NCI-H1694 treated with DMSO at 0.1 percent for 48 hours (cell line): ENCODE data around the gene NDRG2.
"Not testable (repeated sequence)": the region's sequence is repeated elsewhere in the genome, so short reads cannot be mapped to it uniquely, and the experiment has no call there.

Experiments used
- DNase-seq: peaks from one replicate; lab custom pipeline; 2025; lab: John Stamatoyannopoulos, UW

NDRG2 gene

GRCh38 chr14:21055432-21056117 lies 30.7 kb upstream of the NDRG2 start:
- no peak for DNase-seq

DNA sequence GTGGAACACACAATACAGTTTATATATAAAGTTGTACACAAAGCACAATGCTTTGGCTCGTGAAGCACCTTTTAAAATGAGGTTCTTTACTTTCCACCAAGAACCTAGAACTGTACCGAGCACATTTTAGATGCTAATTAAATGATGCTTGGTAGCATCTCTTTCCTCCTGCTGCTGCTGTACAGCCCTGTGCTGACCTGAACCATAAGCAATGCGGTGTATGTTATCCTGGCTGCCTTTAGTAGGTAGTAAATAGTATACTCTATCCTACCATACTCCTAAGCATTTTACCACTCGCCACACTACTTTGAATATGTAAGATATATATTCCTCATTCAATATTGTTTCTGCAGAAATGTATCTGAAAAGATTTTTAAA lies 29.9 kb upstream of the NDRG2 start:
- DNase-seq = no peak

DNA sequence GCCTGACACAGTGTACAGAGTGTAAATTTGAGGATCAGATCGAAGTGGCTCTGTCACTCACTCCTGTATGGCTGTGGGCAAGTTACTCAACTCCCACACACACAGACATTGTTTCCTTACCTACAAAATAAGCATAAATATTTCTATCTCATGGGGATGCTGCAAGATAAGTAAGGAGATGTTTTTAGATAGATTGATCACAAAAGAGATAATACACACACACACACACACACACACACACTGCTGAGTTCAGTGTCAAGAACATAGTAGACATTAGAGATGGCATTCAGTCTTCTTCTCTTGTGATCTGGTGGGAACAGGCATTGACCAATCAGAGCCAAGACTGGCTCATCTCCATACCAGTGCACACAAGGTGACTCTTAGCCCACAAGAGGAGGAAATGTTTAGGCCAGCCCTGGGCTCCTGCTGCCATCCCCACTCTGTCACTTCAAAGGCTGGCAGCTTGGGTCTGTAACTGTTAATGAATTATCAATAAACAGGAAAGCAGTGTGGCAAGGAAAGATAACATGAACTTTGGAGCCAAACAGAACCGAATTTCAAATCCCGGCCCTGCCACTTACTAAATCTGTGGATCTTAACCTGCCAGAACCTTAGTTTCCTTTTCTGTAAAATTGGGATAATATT lies 29.4 kb upstream of the NDRG2 start:
- DNase-seq = no peak

- no peak for DNase-seq
Measured at GRCh38 chr14:21053184-21054122, 28.6 kb upstream of the NDRG2 start.

DNA sequence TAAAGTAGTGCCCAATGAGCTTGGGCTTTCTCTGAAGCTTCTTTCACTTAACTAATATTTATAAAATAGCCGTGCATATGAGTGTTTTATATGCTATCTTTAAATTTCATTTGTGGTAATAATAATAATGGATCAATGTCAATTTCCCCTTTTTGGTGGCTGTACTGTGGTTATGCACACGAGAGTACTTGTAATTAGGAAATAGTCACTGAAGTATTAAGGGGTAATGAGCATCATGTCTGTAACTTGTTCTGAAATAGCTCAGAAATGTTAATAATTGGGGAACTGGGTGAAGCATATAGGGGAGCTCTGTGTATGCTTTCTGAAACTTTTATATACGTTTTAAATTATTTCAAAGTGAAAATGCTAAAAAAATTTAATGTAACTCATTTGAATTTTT lies 25.7 kb upstream of the NDRG2 start:
- DNase-seq = no peak

GRCh38 chr14:21049271-21049673 lies 24.4 kb upstream of the NDRG2 start:
- DNase-seq = no peak

DNA sequence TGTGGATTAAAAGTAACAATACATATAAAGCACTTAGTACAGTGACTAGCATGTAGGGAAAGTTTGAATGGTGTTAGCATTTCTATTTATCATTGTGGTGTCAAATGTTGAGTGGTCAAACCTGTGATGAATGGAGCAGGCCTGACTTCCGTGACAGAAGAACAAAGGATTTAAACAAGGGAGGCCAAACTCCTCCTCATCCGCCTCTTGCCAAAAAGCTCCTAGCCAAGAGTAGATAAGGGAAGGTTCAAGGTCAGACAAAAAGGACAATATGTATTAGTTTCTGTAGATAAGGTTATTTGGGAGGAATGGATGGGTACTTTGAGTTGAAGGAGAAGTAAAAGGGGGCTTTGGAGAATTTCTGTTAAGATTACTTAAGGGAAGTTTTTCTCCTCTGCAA lies 23.8 kb upstream of the NDRG2 start:
- no peak for DNase-seq

DNA sequence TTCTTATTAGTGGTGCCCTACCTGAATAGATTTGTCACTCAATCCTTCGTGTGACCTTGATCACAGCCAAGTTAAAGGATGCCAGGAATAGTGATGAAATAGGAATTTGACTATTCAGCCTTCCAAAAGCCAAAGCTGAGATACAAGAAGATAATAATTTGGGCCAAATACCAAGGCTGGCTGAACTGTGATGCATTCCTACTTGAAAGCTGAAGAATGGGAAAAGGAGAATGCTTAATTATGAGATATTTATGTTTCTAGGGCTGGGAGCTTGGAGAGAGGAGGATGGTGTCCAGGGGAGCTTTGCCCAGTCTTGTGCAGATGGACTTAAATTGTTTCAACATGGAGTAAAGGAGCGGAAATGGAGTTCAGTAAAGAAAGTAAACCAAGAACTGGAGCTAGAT lies 22.5 kb upstream of the NDRG2 start:
- DNase-seq = no peak

GRCh38 chr14:21043974-21044618 lies 19.2 kb upstream of the NDRG2 start:
- no peak for DNase-seq

DNA sequence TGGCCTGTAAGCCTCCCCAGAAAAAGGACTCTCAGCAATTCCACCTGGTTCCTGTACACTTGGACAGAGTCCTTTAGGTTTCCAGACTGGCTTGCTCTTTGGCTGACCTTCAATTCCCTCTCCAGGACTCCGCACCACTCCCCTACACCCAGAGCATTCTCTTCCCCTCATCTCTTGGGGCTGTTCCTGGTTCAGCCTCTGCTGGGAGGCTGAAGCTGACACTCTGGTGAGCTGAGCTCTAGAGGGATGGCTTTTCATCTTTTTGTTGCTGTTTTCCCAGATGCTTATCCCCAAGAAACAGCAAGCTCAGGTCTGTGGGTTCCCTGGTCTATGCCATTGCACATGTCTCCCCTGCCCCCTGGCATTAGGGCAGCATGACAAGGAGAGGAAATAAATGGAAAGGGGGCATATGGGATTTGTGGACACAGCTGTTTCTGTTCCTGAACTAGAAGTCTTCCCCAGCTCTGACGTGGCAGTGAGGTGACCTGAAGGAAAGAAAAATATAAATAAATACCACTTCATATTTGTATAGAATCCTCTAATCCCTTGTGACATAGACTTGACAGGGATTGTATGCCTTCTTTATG lies 18.6 kb upstream of the NDRG2 start:
- DNase-seq = peak; percentile 27

DNA sequence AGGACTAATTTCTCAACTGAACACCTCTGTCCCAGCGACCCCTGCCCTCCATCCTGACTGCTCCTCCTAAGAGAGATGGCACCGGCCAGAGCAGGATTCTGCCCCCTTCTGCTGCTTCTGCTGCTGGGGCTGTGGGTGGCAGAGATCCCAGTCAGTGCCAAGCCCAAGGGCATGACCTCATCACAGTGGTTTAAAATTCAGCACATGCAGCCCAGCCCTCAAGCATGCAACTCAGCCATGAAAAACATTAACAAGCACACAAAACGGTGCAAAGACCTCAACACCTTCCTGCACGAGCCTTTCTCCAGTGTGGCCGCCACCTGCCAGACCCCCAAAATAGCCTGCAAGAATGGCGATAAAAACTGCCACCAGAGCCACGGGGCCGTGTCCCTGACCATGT lies 18.1 kb upstream of the NDRG2 start:
- DNase-seq = no peak

- DNase-seq = no peak
Measured at GRCh38 chr14:21041676-21042433, 17.0 kb upstream of the NDRG2 start, which contains the start of gene RNASE7. RNASE7 (plus strand) TSS chr14:21042362; CDS start chr14:21042993, 631 bp downstream.

DNA sequence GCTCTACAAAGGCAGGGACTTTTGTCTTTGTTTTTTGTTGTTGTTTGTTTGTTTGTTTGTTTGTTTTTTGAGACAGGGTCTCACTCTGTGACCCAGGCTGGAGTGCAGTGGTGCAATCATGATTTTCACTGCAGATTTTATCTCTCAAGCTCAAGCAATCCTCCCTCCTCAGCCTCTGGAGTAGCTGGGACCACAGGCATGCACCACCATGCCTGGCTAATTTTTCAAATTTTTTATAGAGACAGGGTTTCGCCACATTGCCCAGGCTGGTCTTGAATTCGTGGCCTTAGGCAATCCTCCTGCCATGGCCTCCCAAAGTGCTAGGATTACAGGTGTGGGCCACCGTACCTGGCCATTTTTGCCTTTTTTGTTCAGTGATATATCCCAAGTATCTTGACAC lies 16.1 kb upstream of the NDRG2 start:
- DNase-seq = not testable (repeated sequence)

- no peak for DNase-seq
Measured at GRCh38 chr14:21040370-21040925, 15.6 kb upstream of the NDRG2 start.

GRCh38 chr14:21039585-21040369 lies 14.9 kb upstream of the NDRG2 start:
- DNase-seq = peak; percentile 79

GRCh38 chr14:21038441-21039422 lies 13.9 kb upstream of the NDRG2 start:
- peak; percentile 72 for DNase-seq

DNA sequence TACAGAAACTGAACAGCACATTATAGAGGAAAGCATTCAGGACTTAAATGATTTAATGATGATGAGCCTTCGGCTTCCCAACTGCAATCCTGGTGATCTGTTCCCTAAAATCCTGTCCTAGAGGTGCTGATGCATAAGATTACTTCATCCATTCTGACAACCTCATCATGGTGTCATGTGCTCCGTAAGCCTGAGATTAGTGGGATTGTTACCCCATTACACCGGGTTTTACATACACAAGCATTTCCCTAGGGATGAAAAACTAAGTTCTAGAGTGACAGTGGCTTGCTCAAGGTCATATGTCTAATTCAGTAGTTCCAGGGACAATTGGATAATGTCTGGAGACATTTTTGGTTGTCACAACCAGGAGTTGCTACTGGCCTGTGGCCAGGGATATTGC lies 12.3 kb upstream of the NDRG2 start:
- no peak for DNase-seq

- DNase-seq = no peak
Measured at GRCh38 chr14:21036751-21037150, 11.9 kb upstream of the NDRG2 start.

- DNase-seq = no peak
Measured at GRCh38 chr14:21034707-21035106, 9.8 kb upstream of the NDRG2 start, which contains the start of gene RNASE13. RNASE13 (minus strand) TSS chr14:21034807; CDS start chr14:21034288, 519 bp downstream.
